Panc1 (cell line): ENCODE data around the gene SIGLEC11.

Source experiments
- TCF7L2 ChIP-seq: IDR thresholded peaks from 2 replicates; pipeline ENCODE4 v1.6.1; 2011; ENCODE audit warnings: mild to moderate bottlenecking, low read depth, low read length, inconsistent platforms
- TF ChIP-seq, protein P1 (sequence below): fragments of 450-650 bp; IDR thresholded peaks from 2 replicates; pipeline ENCODE4 v1.5.1; 2017; ENCODE audit warnings: mild to moderate bottlenecking
- TF ChIP-seq, protein P2 (sequence below), 2 experiments: IDR thresholded peaks; 2 replicates each; pipeline ENCODE4 v1.6.1; 2011 to 2012; ENCODE audit warnings: low read depth in 2 of 2, control low read depth in 1 of 2, low read length in 1 of 2, mild to moderate bottlenecking in 1 of 2, moderate library complexity in 1 of 2; ENCODE audit not compliant: insufficient read depth in 1 of 2

DNA sequence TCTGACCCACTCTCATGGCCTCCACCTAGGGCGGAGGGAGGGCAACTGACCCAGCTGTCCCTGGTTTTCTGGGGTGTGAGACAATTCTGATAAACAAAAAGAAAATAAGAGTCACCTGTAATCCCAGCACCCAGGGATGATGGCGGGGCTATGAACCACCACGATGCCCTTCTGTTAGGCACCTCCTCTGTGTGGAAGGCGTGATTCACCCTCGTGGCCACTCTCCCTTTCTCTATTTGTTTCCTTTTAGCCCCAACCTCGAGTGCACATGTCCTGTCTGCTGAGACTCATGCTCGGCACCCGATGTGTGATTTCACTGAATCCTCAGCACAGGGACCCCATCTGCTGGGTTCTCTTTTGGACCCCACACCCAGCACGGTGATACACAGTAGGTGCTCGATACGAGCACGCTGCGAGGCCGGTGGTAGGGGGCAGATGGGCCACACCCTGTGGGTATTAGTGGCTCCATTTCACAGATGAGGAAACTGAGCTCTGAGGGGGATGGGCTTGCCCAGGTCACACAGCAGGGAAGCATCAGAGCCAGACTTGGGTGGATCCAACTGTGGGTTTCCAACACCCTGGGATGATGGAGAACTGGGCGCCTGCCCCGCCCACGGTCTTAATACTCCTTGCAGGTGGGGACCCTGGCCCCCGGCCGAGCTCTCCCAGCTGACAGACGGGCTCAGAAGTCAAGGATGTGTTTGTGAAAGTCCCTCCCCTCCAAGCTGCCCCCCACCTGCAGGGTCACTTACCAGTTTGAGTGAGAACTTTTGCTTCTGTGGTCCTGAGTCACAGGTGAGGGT is 39.3 kb upstream of the SIGLEC11 start:
- TF ChIP-seq, protein P1, sequence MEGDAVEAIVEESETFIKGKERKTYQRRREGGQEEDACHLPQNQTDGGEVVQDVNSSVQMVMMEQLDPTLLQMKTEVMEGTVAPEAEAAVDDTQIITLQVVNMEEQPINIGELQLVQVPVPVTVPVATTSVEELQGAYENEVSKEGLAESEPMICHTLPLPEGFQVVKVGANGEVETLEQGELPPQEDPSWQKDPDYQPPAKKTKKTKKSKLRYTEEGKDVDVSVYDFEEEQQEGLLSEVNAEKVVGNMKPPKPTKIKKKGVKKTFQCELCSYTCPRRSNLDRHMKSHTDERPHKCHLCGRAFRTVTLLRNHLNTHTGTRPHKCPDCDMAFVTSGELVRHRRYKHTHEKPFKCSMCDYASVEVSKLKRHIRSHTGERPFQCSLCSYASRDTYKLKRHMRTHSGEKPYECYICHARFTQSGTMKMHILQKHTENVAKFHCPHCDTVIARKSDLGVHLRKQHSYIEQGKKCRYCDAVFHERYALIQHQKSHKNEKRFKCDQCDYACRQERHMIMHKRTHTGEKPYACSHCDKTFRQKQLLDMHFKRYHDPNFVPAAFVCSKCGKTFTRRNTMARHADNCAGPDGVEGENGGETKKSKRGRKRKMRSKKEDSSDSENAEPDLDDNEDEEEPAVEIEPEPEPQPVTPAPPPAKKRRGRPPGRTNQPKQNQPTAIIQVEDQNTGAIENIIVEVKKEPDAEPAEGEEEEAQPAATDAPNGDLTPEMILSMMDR = no peak
- TF ChIP-seq TCF7L2 = no peak
- TF ChIP-seq, protein P2, sequence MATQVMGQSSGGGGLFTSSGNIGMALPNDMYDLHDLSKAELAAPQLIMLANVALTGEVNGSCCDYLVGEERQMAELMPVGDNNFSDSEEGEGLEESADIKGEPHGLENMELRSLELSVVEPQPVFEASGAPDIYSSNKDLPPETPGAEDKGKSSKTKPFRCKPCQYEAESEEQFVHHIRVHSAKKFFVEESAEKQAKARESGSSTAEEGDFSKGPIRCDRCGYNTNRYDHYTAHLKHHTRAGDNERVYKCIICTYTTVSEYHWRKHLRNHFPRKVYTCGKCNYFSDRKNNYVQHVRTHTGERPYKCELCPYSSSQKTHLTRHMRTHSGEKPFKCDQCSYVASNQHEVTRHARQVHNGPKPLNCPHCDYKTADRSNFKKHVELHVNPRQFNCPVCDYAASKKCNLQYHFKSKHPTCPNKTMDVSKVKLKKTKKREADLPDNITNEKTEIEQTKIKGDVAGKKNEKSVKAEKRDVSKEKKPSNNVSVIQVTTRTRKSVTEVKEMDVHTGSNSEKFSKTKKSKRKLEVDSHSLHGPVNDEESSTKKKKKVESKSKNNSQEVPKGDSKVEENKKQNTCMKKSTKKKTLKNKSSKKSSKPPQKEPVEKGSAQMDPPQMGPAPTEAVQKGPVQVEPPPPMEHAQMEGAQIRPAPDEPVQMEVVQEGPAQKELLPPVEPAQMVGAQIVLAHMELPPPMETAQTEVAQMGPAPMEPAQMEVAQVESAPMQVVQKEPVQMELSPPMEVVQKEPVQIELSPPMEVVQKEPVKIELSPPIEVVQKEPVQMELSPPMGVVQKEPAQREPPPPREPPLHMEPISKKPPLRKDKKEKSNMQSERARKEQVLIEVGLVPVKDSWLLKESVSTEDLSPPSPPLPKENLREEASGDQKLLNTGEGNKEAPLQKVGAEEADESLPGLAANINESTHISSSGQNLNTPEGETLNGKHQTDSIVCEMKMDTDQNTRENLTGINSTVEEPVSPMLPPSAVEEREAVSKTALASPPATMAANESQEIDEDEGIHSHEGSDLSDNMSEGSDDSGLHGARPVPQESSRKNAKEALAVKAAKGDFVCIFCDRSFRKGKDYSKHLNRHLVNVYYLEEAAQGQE (IDR thresholded peaks at IDR 0.05; ENCODE audit: insufficient read depth in 1 of 2, low read depth in 2 of 2, low read length in 1 of 2) = no peak
